Stomach smooth muscle (tissue), 2 donors: ENCODE data around the gene MC1R.
"Not testable (repeated sequence)": the region's sequence is repeated elsewhere in the genome, so short reads cannot be mapped to it uniquely, and the experiment has no call there.

Source experiments
- H3K27ac ChIP-seq: one replicate; pipeline ENCODE4 v1.7.0; 2013; ENCODE audit warnings: mild to moderate bottlenecking, low read length, inconsistent platforms
- H3K27me3 ChIP-seq, 2 donors: one replicate each; pipeline ENCODE4 v1.7.0; 2013; ENCODE audit warnings: low read length in 2 of 2; ENCODE audit not compliant: insufficient read depth in 2 of 2, control insufficient read depth in 1 of 2
- H3K36me3 ChIP-seq, 2 donors: one replicate each; pipeline ENCODE4 v1.7.0; 2013; ENCODE audit warnings: low read length in 2 of 2; ENCODE audit not compliant: control insufficient read depth in 2 of 2, insufficient read depth in 2 of 2
- H3K4me1 ChIP-seq: one replicate; pipeline ENCODE4 v1.7.0; 2013; ENCODE audit warnings: low read length; ENCODE audit not compliant: control insufficient read depth, insufficient read depth
- H3K4me3 ChIP-seq, 2 donors: one replicate each; pipeline ENCODE4 v1.7.0; 2013; ENCODE audit warnings: low read length in 2 of 2
- H3K9ac ChIP-seq, 2 donors: one replicate each; pipeline ENCODE4 v1.7.0; 2013; ENCODE audit warnings: low read length in 2 of 2, mild to moderate bottlenecking in 1 of 2
- H3K9me3 ChIP-seq, 2 donors: one replicate each; pipeline ENCODE4 v1.7.0; 2013; ENCODE audit warnings: low read length in 2 of 2; ENCODE audit not compliant: control insufficient read depth in 2 of 2
- donor health status: healthy.
- donor health status: Pancreatic carcinoma.

MC1R gene

GRCh38 chr16:89918453-89919347 lies at the start of gene MC1R:
Gene MC1R (plus strand): TSS chr16:89918862. CDS start chr16:89919259, 397 bp downstream.
- Histone ChIP-seq H3K4me1 (peaks cover 43% of the 10 kb centered on the region), H3K9me3 (no peaks in the 10 kb centered on the region), H3K4me3 (peak within 1 kb of the TSS; percentile 32 to 68), H3K27ac (no peak within 1 kb of the TSS), H3K36me3 (no peaks in the 10 kb centered on the region), H3K27me3 (peaks cover 8 to 40% of the 10 kb centered on the region in 2 donors), H3K9ac (no peak within 1 kb of the TSS)

GRCh38 chr16:89869911-89870310 lies 48.8 kb upstream of the MC1R start:
- Histone ChIP-seq H3K4me3 (no peak overlapping the region), H3K36me3 (no peaks in the 10 kb centered on the region), H3K27ac (no peak overlapping the region), H3K9ac (no peak overlapping the region), H3K9me3 (peaks cover 3 to 11% of the 10 kb centered on the region in 2 donors), H3K27me3 (no peaks in the 10 kb centered on the region), H3K4me1 (peaks cover 14% of the 10 kb centered on the region)

GRCh38 chr16:89870440-89870839 lies 48.2 kb upstream of the MC1R start:
- Histone ChIP-seq H3K4me3 (no peak overlapping the region), H3K36me3 (no peaks in the 10 kb centered on the region), H3K9ac (no peak overlapping the region), H3K27ac (no peak overlapping the region), H3K4me1 (peaks cover 14% of the 10 kb centered on the region), H3K27me3 (no peaks in the 10 kb centered on the region), H3K9me3 (peaks cover 3 to 11% of the 10 kb centered on the region in 2 donors)

GRCh38 chr16:89871895-89872294 lies 46.8 kb upstream of the MC1R start:
- no peak overlapping the region for H3K4me3 ChIP-seq
- H3K9me3 ChIP-seq: peaks cover 3 to 11% of the 10 kb centered on the region in 2 donors
- peaks cover 14% of the 10 kb centered on the region for H3K4me1 ChIP-seq
- H3K9ac ChIP-seq: no peak overlapping the region
- no peaks in the 10 kb centered on the region for H3K27me3 ChIP-seq
- no peaks in the 10 kb centered on the region for H3K36me3 ChIP-seq
- no peak overlapping the region for H3K27ac ChIP-seq

- Histone ChIP-seq H3K27me3 (no peaks in the 10 kb centered on the region), H3K27ac (peak within 1 kb of the TSS; percentile 99), H3K4me3 (peak within 1 kb of the TSS; percentile 81 to 83), H3K4me1 (peaks cover 14% of the 10 kb centered on the region), H3K9ac (peak within 1 kb of the TSS; percentile 96 to 97), H3K9me3 (no peaks in the 10 kb centered on the region), H3K36me3 (peaks cover 0 to 1% of the 10 kb centered on the region in 2 donors)
Measured at GRCh38 chr16:89873109-89873971, 45.3 kb upstream of the MC1R start, which contains the start of gene TCF25. Gene TCF25 (plus strand): TSS chr16:89873592. CDS start chr16:89873668, 76 bp downstream.

- peak overlapping the region; percentile 60 to 97 for H3K9ac ChIP-seq
- H3K27me3 ChIP-seq: no peaks in the 10 kb centered on the region
Measured at GRCh38 chr16:89873972-89874689, 44.5 kb upstream of the MC1R start.

GRCh38 chr16:89879123-89879522 lies 39.5 kb upstream of the MC1R start:
- not testable (repeated sequence) for H3K27me3 ChIP-seq, H3K9me3 ChIP-seq, H3K9ac ChIP-seq, H3K4me1 ChIP-seq, H3K27ac ChIP-seq, H3K4me3 ChIP-seq
- H3K36me3 ChIP-seq: peaks cover 34 to 35% of the 10 kb centered on the region in 2 donors

More at GRCh38 chr16:89873972-89874689, 44.5 kb upstream of the MC1R start:
- Histone ChIP-seq H3K4me1 (peaks cover 14% of the 10 kb centered on the region), H3K36me3 (peaks cover 7 to 9% of the 10 kb centered on the region in 2 donors), H3K4me3 (peak overlapping the region; percentile 67 to 83), H3K27ac (peak overlapping the region; percentile 99), H3K9me3 (no peaks in the 10 kb centered on the region)

- Histone ChIP-seq H3K27me3 (no peaks in the 10 kb centered on the region), H3K4me1 (no peaks in the 10 kb centered on the region), H3K9me3 (no peaks in the 10 kb centered on the region), H3K9ac (no peak overlapping the region), H3K36me3 (peaks cover 45 to 46% of the 10 kb centered on the region in 2 donors), H3K4me3 (no peak overlapping the region), H3K27ac (no peak overlapping the region)
Measured at GRCh38 chr16:89880477-89881367, 37.9 kb upstream of the MC1R start.

GRCh38 chr16:89881368-89881730 lies 37.3 kb upstream of the MC1R start:
- Histone ChIP-seq H3K27ac (no peak overlapping the region), H3K36me3 (peaks cover 45 to 46% of the 10 kb centered on the region in 2 donors), H3K9me3 (no peaks in the 10 kb centered on the region), H3K9ac (no peak overlapping the region), H3K27me3 (no peaks in the 10 kb centered on the region), H3K4me3 (no peak overlapping the region), H3K4me1 (no peaks in the 10 kb centered on the region)
